Neural progenitor cell (in vitro differentiated cells): ENCODE results near the gene IREB2.

Experiments used
- CTCF ChIP-seq: fragments of 200-600 bp; sonication (generic); IDR thresholded peaks from 2 replicates; pipeline ENCODE4 v1.5.1; 2017; ENCODE audit warnings: antibody characterized with exemption, mild to moderate bottlenecking
- EZH2 ChIP-seq: fragments of 200-600 bp; sonication (generic); IDR thresholded peaks from 2 replicates; pipeline ENCODE4 v1.6.1; 2017; ENCODE audit warnings: antibody characterized with exemption, mild to moderate bottlenecking, moderate library complexity
- EZH2phosphoT487 ChIP-seq: fragments of 200-600 bp; sonication (generic); IDR thresholded peaks from 2 replicates; pipeline ENCODE4 v1.6.1; 2017; ENCODE audit warnings: antibody characterized with exemption

DNA sequence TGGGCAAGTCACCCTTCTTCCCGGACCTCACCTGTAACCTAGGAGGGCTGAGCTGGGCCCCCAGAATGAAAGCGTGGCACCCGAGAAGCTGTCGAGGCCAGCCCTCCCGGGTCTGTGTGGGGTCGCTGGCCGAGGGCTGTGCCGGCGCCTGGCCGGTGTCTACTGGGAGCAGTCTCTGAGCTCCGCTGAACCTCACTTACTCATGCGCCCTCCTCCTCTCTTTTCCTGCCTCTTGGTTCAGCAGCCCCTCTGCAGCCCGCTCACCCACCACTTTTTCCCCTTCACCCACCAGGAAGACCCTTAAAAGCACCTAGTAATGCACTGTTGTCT lies 69.8 kb downstream of the IREB2 start:
- TF ChIP-seq CTCF (no peak), EZH2 (peak; percentile 41), EZH2phosphoT487 (no peak)
